HG02759 (cell line): ENCODE results near the gene HOMEZ.
A peak's percentile ranks its signal among the peaks of the same experiment; 100 is the strongest.
"Not testable (repeated sequence)": the region's sequence is repeated elsewhere in the genome, so short reads cannot be mapped to it uniquely, and the experiment has no call there.

ENCODE experiments used
- ATAC-seq: cut with Tn5 transposase; IDR thresholded peaks from one replicate; pipeline ENCODE4 v1.9.1; 2021; ENCODE audit warnings: mild to moderate bottlenecking, moderate library complexity; ENCODE audit not compliant: unreplicated experiment

Gene HOMEZ

GRCh38 chr14:23284654-23285529, 1.0 kb downstream of the HOMEZ start:
- ATAC-seq: no peak

DNA sequence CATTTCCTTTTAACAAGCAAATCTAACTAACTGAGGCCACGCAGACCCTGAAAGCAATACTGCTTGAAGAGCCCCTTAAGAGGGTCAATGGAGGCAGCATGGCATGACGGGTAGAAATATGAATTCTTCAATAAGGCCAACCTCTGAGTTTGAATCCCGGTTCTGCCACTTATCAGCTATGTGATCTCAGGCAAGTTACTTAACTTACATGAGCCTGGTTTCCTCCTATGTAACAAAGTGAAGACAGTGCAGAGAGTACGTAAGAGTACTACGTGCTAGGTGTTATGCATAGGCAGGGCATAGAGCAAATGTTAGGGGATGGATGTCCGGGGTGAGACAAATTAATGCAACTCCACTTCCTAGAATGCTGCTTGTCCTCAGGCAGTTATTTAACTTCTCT, 4.7 kb downstream of the HOMEZ start:
- ATAC-seq: no peak

- ATAC-seq: not testable (repeated sequence)
Observed at GRCh38 chr14:23277928-23278327, 8.0 kb downstream of the HOMEZ start.

DNA sequence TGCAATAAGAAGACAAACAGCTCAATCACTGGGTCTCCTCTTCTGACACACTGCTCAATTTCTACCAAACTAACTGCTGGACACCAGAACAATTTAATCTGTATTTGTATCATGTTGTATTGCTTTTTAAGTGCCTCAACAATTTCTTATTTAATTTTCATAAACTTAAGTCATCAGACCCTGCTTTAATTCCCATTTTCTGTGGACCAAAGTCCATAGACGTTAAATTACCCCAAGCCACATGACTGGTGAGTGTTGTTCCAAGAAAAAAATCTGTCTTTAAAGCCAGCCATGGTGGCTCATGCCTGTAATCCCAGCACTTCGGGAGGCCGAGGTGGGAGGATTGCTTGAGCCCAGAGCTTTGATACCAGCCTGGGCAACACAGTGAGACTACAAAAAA, 8.7 kb downstream of the HOMEZ start:
- ATAC-seq: no peak

GRCh38 chr14:23275412-23275811, 10.5 kb downstream of the HOMEZ start:
- no peak for ATAC-seq

GRCh38 chr14:23269193-23269592, 16.7 kb downstream of the HOMEZ start:
- no peak for ATAC-seq

- not testable (repeated sequence) for ATAC-seq
Observed at GRCh38 chr14:23260849-23261248, 25.1 kb downstream of the HOMEZ start.

- no peak for ATAC-seq
Observed at GRCh38 chr14:23259426-23259825, 26.5 kb downstream of the HOMEZ start.

DNA sequence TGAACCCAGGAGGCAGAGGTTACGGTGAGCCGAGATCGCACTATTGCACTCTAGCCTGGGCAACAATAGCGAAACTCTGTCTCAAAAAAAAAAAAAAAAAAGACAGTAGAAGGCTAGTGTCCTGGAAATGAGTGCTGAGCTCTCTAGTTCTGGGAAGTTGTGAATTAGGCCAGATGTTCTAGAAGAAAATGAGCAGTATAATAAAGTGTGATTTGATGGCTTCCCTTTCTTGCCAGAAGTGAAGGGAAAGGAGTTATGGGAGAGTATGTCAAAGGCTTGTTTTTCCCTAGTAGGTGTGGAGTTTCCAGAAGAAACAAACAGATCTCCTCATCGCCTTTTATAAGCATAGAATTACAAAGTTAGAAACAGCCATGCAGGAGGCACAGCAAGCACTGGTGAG, 27.7 kb downstream of the HOMEZ start:
- no peak for ATAC-seq

- no peak for ATAC-seq
Observed at GRCh38 chr14:23252420-23253333, 33.3 kb downstream of the HOMEZ start.

GRCh38 chr14:23252006-23252405, 33.9 kb downstream of the HOMEZ start:
- no peak for ATAC-seq

- ATAC-seq: no peak
Observed at GRCh38 chr14:23249824-23250223, 36.1 kb downstream of the HOMEZ start.

DNA sequence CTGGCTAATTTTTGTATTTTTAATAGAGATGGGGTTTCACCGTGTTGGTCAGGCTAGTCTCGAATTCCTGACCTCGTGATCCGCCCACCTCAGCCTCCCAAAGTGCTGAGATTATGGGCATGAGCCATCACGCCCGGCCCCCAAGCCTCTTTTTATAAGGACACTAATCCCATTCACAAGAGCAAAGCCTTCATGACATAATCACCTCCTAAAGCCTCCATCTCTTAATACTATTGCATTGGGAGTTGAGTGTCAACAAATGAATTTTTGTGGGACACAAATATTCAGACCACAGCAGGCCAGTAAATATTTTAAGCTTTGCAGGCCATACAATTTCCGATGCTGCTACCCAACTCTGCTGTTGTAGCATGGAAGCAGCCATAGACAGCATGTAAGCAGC, 37.3 kb downstream of the HOMEZ start:
- no peak for ATAC-seq

DNA sequence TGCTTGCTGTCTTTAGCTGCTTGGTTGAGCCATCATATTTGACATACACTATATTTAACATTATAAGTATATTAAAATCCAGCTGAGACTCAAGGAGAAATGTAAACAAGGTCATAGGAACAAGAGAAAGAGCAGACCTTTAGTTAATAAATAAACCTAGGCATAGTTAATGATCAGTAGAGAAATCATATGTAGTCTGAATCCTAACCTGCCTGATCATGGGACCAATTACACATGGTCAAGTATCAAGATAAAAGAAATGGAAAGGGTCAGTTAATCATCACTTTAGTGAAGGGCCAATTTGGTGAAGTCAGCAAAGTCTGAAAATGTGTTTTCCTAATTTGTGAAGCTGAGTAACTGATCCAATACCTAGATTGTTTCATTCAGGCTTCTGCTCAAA, 40.6 kb downstream of the HOMEZ start:
- ATAC-seq: no peak

DNA sequence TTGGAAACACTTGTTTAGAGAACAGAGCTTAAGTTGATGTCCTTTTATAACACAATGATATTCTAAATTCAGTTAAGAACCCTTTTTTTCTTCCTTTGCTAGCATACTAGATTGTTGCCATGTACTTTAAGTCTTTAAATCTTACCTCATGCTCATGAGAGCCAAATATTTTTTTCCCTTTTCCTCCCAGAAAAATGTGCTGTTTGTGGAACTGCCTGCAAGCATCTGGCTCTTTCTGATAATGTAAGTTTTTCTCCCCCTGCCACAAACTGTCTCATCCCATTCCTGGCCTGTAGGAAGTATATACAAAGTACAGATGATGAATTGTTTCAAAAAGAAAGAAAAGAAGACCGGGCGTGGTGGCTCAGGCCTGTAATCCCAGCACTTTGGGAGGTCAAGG, 42.9 kb downstream of the HOMEZ start:
- ATAC-seq: no peak

GRCh38 chr14:23242076-23242475, 43.9 kb downstream of the HOMEZ start:
- no peak for ATAC-seq

DNA sequence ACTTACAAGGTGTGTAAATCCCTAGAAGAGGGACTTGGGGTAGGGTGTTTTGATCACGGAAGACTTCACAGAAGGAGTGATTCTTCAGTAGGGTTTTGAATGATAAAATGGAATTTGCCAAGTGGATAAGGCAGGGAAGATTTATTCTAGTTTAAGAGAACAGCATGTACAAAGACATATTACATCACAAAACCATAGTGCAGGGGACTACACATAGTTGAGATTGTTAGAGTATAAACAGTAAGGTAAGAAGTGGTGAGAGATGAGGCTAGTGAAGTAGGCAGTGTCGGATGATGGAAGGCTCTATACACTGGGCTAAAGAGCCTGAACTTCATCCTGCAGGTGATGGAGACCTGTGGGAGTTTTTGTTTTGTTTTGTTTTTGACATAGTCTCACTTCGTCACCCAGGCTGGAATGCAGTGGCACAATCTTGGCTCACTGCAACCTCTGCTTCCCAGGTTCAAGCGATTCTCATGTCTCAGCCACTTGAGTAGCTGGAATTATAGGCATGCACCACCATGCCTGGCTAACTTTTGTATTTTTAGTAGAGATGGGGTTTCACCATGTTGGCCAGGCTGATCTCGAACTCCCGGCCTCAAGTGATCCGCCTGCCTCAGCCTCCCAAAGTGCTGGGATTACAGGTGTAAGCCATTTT, 44.7 kb downstream of the HOMEZ start:
- ATAC-seq: not testable (repeated sequence)

DNA sequence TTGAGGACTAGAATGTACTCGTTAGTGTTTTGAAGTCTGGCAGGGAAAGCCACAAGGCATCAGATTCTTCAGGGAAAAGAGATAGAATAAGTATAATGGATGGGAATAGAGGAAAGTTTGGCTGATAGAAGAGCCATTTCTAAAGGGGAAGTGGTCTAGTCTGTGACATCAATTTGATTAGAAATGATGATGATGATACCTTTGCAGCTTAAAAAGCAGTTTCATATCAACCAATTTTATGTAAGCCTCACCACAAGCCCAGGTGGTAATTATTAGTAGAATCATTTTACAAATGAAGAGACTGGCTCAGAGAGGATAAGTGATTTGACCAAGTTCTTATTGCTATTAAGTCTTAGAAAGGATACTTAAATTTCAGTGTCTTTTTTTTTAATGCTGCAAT, 45.3 kb downstream of the HOMEZ start:
- ATAC-seq: no peak

GRCh38 chr14:23237772-23238594, 47.9 kb downstream of the HOMEZ start, which contains the start of gene RNF212B:
Gene RNF212B, plus strand, starts transcription at chr14:23237936. Its CDS starts 2,410 bp downstream, at chr14:23240346.
- ATAC-seq: peak; percentile 89

GRCh38 chr14:23232241-23232808, 53.6 kb downstream of the HOMEZ start:
- not testable (repeated sequence) for ATAC-seq
